Measurements from ENCODE around the gene INPP5A. TPM values are rescaled to one million over a fixed set of nuclear protein-coding genes. Genes with fewer than 3 reads are reported as not detected.
A peak's percentile ranks its signal among the peaks of the same experiment; 100 is the strongest.

Gene INPP5A
- total RNA-seq, 1 donor from 2014 or later, result 35.4 TPM

DNA sequence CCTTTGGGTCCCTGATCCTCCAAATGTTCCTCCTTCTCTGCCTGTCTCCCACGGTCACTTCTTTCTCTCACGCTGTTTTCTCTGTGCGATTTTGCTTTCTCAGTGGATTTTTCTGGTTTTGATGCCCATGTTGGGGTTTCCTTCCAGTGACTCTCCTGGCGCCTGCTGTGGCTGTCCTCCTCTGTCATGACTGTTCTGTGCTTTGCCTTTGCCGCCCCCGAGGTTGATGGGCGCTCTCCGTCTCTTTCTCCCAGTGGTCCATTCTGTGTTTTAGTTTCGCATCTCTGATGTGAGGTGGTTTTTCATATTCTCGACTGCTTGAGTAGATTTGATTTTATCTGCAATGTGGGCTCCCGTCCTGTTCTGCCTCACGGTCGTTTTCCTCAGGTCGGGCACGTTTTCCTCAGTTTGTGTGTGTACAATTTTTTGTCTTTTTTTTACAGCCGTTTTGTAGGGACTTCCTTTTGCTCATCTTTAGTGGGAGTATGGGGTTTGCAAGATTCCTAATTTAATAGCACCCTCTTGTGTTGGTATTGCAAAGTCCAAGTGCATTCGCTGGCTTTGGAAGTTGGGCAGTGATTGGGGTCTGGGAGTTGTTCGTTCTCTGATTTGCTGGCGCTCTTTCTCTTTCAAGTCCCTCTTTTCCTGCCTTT lies 100.0 kb downstream of the INPP5A start:
- Mint-ChIP-seq H3K27ac (ENCODE audit: unreplicated experiment) (no peak overlapping the region), H3K9me3 (no peaks in the 10 kb centered on the region), H3K36me3 (ENCODE audit: low read depth) (no peaks in the 10 kb centered on the region), H3K4me1 (peaks cover 23% of the 10 kb centered on the region), H3K4me3 (no peak overlapping the region), H3K27me3 (ENCODE audit: low read depth) (no peaks in the 10 kb centered on the region)
- TF ChIP-seq, protein P1, sequence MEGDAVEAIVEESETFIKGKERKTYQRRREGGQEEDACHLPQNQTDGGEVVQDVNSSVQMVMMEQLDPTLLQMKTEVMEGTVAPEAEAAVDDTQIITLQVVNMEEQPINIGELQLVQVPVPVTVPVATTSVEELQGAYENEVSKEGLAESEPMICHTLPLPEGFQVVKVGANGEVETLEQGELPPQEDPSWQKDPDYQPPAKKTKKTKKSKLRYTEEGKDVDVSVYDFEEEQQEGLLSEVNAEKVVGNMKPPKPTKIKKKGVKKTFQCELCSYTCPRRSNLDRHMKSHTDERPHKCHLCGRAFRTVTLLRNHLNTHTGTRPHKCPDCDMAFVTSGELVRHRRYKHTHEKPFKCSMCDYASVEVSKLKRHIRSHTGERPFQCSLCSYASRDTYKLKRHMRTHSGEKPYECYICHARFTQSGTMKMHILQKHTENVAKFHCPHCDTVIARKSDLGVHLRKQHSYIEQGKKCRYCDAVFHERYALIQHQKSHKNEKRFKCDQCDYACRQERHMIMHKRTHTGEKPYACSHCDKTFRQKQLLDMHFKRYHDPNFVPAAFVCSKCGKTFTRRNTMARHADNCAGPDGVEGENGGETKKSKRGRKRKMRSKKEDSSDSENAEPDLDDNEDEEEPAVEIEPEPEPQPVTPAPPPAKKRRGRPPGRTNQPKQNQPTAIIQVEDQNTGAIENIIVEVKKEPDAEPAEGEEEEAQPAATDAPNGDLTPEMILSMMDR (conservative IDR thresholded peaks at IDR 0.05), result peak; percentile 82
- peak; percentile 41 for DNase-seq (ENCODE audit: low read depth, low spot score)

DNA sequence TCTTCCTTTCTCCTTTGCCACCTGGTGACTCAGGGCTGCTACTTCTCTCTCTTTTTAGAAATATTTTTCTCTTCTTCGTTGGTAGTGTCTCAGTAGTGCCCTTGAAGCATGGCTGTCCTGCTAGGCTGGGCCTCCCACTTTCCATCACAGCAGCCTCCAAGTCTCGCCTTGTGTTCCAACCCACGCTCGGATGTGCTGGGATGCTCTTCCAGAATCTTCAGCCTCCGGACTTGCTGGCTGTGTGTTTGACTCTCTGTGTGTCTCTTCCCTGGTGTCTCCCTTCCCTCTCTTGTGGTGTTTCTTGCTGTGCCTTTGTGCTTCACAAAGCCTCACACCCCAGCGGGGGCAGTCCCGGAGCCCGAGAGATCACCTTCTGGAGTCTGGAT lies 100.5 kb downstream of the INPP5A start:
- Mint-ChIP-seq H3K36me3 (ENCODE audit: low read depth) (no peaks in the 10 kb centered on the region), H3K4me3 (no peak overlapping the region), H3K4me1 (peaks cover 21% of the 10 kb centered on the region), H3K27ac (ENCODE audit: unreplicated experiment) (no peak overlapping the region), H3K9me3 (no peaks in the 10 kb centered on the region), H3K27me3 (ENCODE audit: low read depth) (no peaks in the 10 kb centered on the region)
- TF ChIP-seq, protein P1 (conservative IDR thresholded peaks at IDR 0.05), result no peak
- no peak for DNase-seq (ENCODE audit: low read depth, low spot score)

DNA sequence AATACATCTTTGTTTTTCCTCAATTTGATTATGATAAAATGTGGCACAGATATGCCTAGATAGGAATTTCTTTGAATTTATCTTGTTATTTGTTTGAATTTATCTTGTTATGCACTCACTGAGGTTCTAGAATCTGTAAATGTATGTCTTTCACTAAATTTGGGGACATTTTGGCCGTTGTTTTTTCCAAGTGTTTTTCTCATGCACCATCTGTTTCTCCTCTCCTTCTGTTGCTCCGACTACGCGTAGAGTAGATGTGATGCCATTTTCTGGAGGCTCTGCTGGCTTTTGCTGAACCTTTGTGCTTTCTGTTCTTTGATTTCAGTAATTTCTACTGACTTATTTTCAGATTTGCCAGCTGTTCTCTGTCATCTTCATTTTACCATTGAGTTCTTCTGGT lies 101.9 kb downstream of the INPP5A start:
- Mint-ChIP-seq H3K4me1 (peaks cover 9% of the 10 kb centered on the region), H3K27me3 (ENCODE audit: low read depth) (no peaks in the 10 kb centered on the region), H3K27ac (ENCODE audit: unreplicated experiment) (no peak overlapping the region), H3K36me3 (ENCODE audit: low read depth) (no peaks in the 10 kb centered on the region), H3K9me3 (no peaks in the 10 kb centered on the region), H3K4me3 (no peak overlapping the region)
- TF ChIP-seq, protein P1 (conservative IDR thresholded peaks at IDR 0.05), result no peak
- DNase-seq (ENCODE audit: low read depth, low spot score), result no peak

DNA sequence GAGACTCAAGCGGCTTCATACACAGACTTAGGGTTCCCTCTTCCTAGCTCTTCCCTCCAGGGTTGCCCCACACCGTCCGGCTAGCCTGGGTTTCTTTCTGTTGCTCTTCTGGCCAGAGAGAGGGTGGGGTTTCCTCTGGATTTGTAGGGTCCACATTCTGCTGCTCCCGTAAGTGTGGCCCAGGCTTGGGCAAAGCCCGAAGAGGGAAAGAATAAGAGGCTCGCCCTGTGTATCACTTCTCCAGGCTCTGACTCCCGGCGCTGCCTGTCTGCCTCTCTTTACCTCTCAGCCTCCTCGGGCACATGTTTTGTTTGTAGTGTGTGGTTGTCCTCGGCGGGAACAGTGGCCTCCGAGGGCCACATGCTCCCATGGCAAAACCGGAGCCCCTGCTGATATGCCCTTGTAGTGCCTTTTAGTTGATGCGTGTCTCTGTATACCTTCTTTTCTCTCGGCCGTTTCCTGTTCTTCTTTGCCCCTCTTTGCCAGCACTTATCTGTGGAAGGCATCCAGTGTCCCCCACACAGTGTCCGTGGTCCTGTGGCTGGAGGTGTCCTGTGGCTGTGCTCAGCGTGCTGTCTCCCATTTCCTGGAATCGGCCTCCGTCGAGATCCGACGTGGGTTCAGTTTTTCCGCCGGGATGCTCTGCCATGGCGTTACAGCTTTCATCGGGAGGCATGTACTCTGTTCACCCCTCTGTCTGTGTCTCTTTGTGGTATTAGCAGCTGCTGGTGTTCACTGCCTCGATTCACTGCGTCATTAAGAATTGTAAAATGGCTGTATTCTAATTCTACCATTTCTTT lies 102.9 kb downstream of the INPP5A start:
- Mint-ChIP-seq H3K27me3 (ENCODE audit: low read depth) (no peaks in the 10 kb centered on the region), H3K4me1 (peaks cover 4% of the 10 kb centered on the region), H3K9me3 (no peaks in the 10 kb centered on the region), H3K27ac (ENCODE audit: unreplicated experiment) (no peak overlapping the region), H3K36me3 (ENCODE audit: low read depth) (no peaks in the 10 kb centered on the region), H3K4me3 (no peak overlapping the region)
- TF ChIP-seq, protein P1 (conservative IDR thresholded peaks at IDR 0.05), result no peak
- no peak for DNase-seq (ENCODE audit: low read depth, low spot score)

DNA sequence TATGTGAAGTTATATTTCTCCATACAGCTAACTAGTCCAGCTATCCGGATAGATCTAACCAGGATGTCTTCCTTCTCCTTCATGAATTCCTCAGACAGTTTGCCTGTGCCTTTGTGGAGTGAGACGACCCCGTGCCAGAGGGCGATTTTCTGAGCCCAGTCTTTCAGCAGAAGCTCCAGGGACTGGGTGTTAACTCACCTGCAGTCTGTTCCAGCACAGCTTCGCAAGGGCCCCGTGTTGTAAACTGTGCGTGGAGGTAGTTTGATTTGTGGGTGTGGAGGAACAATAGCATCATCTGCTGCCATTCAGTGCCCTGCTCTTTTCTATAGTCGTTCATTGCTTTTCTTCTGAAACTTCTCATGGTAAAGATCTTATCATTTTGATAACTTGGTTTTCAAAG lies 103.8 kb downstream of the INPP5A start:
- no peak for DNase-seq (ENCODE audit: low read depth, low spot score)
- H3K27me3 Mint-ChIP-seq (ENCODE audit: low read depth), result no peaks in the 10 kb centered on the region
- H3K36me3 Mint-ChIP-seq (ENCODE audit: low read depth), result no peaks in the 10 kb centered on the region
- H3K4me1 Mint-ChIP-seq, result peaks cover 4% of the 10 kb centered on the region
- H3K9me3 Mint-ChIP-seq, result no peaks in the 10 kb centered on the region
- no peak overlapping the region for H3K27ac Mint-ChIP-seq (ENCODE audit: unreplicated experiment)
- no peak overlapping the region for H3K4me3 Mint-ChIP-seq
- TF ChIP-seq, protein P1 (conservative IDR thresholded peaks at IDR 0.05), result no peak
